Measurements from ENCODE around the gene PLD6.

PLD6 gene

DNA sequence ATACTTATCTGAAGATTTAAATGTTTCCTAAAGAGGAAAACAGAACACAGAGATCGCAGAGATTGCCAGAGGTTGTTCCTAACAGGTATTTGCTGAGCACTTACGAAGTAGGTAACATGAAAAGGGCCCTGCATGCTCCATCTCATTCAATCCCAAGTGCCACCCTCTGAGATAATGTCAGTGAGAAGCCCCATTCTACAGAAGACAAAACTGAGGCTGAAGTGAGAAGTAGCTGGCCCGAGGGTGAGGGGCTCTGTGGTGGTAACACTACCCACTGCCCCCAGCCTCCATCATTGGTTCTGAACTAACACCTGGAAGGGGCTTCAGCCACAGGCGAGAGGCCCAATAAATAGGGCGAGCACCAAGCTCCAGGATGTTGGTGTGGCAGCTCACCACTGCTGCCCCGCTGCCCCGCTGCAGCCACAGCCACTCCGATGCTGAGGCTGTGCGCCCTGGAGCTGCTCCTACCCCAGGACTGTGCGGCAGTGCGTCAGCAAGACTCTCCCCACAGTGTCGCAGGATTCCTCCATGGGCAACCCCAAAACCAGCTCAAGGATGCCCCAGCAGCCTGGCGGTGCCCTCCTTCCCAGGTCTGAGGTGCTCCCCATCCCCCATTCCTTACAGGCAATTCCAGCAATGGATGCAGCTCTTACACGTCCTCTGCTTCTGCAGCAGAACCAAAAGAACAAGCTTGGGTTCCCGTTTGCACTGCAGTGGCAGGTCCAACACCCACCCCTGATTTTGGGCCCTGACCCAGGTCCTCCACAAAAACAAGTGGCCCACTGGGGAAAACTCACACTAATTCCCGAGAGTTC lies 20.5 kb upstream of the PLD6 start:
- no peak for DNase-seq (ENCODE audit: low spot score)
- in situ Hi-C loops (cut with MboI; ENCODE audit: low pct_unique_long_range_greater_than_20kb, low sequenced_read_pairs, unreplicated experiment), result no loop called here
- TF ChIP-seq, protein P1, sequence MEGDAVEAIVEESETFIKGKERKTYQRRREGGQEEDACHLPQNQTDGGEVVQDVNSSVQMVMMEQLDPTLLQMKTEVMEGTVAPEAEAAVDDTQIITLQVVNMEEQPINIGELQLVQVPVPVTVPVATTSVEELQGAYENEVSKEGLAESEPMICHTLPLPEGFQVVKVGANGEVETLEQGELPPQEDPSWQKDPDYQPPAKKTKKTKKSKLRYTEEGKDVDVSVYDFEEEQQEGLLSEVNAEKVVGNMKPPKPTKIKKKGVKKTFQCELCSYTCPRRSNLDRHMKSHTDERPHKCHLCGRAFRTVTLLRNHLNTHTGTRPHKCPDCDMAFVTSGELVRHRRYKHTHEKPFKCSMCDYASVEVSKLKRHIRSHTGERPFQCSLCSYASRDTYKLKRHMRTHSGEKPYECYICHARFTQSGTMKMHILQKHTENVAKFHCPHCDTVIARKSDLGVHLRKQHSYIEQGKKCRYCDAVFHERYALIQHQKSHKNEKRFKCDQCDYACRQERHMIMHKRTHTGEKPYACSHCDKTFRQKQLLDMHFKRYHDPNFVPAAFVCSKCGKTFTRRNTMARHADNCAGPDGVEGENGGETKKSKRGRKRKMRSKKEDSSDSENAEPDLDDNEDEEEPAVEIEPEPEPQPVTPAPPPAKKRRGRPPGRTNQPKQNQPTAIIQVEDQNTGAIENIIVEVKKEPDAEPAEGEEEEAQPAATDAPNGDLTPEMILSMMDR (IDR thresholded peaks at IDR 0.05; ENCODE audit: extremely low read depth, insufficient read depth, missing control alignments), result no peak

DNA sequence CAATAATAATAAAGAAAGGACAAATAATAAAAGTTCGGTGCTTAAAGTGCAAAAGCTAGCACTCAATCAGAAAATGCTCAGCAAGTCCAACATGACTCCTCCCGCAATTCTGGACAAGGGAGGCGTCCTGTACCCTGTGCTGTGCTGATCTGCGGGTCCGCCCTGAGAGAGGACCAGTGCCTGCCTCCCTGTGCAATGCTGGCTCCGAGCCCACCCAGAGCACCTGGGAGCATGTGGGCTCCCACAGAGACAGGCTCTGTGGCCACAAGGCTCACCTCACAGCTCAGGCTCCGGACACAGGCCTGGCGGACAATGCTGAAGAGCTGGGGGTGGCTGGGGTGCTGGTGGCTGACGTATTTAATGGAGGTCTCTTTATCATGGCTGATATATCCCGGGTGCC lies 19.8 kb upstream of the PLD6 start:
- DNase-seq (ENCODE audit: low spot score), result no peak
- TF ChIP-seq, protein P1 (IDR thresholded peaks at IDR 0.05; ENCODE audit: extremely low read depth, insufficient read depth, missing control alignments), result no peak
- in situ Hi-C loops (cut with MboI; ENCODE audit: low pct_unique_long_range_greater_than_20kb, low sequenced_read_pairs, unreplicated experiment), result no loop called here

DNA sequence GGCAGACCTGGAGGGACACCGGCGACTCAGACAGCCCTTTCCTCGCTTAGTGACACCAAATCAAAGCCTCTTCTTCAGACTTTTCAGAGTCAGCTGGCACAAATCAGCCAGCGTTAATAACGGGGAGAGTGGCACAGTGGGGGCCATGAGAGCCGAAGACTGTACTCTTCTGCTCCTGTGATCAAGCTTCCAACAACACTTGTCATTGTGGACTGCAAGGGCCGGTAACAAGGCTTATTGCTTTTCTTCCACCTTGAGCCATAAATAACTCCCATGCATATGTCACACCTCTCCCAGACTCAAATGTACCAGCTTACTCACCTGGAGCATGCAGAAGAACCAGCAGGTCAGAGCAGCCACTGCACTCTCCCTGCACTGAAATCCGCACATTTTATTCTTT lies 18.0 kb upstream of the PLD6 start:
- DNase-seq (ENCODE audit: low spot score), result no peak
- TF ChIP-seq, protein P1 (IDR thresholded peaks at IDR 0.05; ENCODE audit: extremely low read depth, insufficient read depth, missing control alignments), result no peak
- in situ Hi-C loops (cut with MboI; ENCODE audit: low pct_unique_long_range_greater_than_20kb, low sequenced_read_pairs, unreplicated experiment), result no loop called here

- DNase-seq (ENCODE audit: low spot score), result no peak
- TF ChIP-seq, protein P1 (IDR thresholded peaks at IDR 0.05; ENCODE audit: extremely low read depth, insufficient read depth, missing control alignments), result no peak
- in situ Hi-C loops (cut with MboI; ENCODE audit: low pct_unique_long_range_greater_than_20kb, low sequenced_read_pairs, unreplicated experiment), result no loop called here
Observed at GRCh38 chr17:17223736-17224135, 17.6 kb upstream of the PLD6 start.

GRCh38 chr17:17221329-17221728 lies 15.2 kb upstream of the PLD6 start:
- no peak for DNase-seq (ENCODE audit: low spot score)
- in situ Hi-C loops (cut with MboI; ENCODE audit: low pct_unique_long_range_greater_than_20kb, low sequenced_read_pairs, unreplicated experiment), result no loop called here
- TF ChIP-seq, protein P1 (IDR thresholded peaks at IDR 0.05; ENCODE audit: extremely low read depth, insufficient read depth, missing control alignments), result no peak

- DNase-seq (ENCODE audit: low spot score), result no peak
- TF ChIP-seq, protein P1 (IDR thresholded peaks at IDR 0.05; ENCODE audit: extremely low read depth, insufficient read depth, missing control alignments), result no peak
- in situ Hi-C loops (cut with MboI; ENCODE audit: low pct_unique_long_range_greater_than_20kb, low sequenced_read_pairs, unreplicated experiment), result no loop called here
Observed at GRCh38 chr17:17220529-17220928, 14.4 kb upstream of the PLD6 start.

All from GM13977 (cell line).